HEK293 (cell line): ENCODE data around the gene ISG15.

Experiments
- GFI1B ChIP-seq: fragments of 450-650 bp; formaldehyde crosslinking; IDR thresholded peaks from 2 replicates; pipeline ENCODE4 v1.5.1; 2016; ENCODE audit warnings: missing biosample characterization, missing genetic modification characterization
- GLIS2 ChIP-seq: fragments of 450-650 bp; formaldehyde crosslinking; IDR thresholded peaks from 2 replicates; pipeline ENCODE4 v1.5.1; 2016; ENCODE audit warnings: missing biosample characterization, missing genetic modification characterization
- REST ChIP-seq: fragments of 450-650 bp; formaldehyde crosslinking; IDR thresholded peaks from 2 replicates; pipeline ENCODE4 v1.5.1; 2016; ENCODE audit warnings: missing biosample characterization, missing genetic modification characterization
- SP7 ChIP-seq: fragments of 450-650 bp; formaldehyde crosslinking; IDR thresholded peaks from 2 replicates; pipeline ENCODE4 v1.5.1; 2016; ENCODE audit warnings: missing biosample characterization, missing genetic modification characterization
- TCF7L2 ChIP-seq: IDR thresholded peaks from 2 replicates; pipeline ENCODE4 v1.6.1; 2011; ENCODE audit warnings: low read depth, mild to moderate bottlenecking, inconsistent platforms, low read length, moderate library complexity, borderline replicate concordance
- WT1 ChIP-seq: fragments of 450-650 bp; formaldehyde crosslinking; IDR thresholded peaks from 2 replicates; pipeline ENCODE4 v1.5.1; 2016; ENCODE audit warnings: missing biosample characterization, missing genetic modification characterization
- YY2 ChIP-seq: fragments of 450-650 bp; formaldehyde crosslinking; IDR thresholded peaks from 2 replicates; pipeline ENCODE4 v1.5.1; 2016; ENCODE audit warnings: missing biosample characterization, missing genetic modification characterization
- ZBTB11 ChIP-seq: fragments of 450-650 bp; formaldehyde crosslinking; conservative IDR thresholded peaks from 2 replicates; pipeline ENCODE4 v1.5.1; 2016; ENCODE audit warnings: low read depth, missing biosample characterization, missing genetic modification characterization
- ZBTB21 ChIP-seq: fragments of 450-650 bp; formaldehyde crosslinking; IDR thresholded peaks from 2 replicates; pipeline ENCODE4 v1.5.1; 2017; ENCODE audit warnings: missing biosample characterization, missing genetic modification characterization
- ZBTB44 ChIP-seq: fragments of 450-650 bp; IDR thresholded peaks from 2 replicates; pipeline ENCODE4 v1.5.1; 2018; ENCODE audit warnings: missing biosample characterization, mild to moderate bottlenecking, missing genetic modification characterization
- ZNF280C ChIP-seq: fragments of 450-650 bp; formaldehyde crosslinking; IDR thresholded peaks from 2 replicates; pipeline ENCODE4 v1.5.1; 2016; ENCODE audit warnings: missing biosample characterization, missing genetic modification characterization
- ZNF341 ChIP-seq: fragments of 450-650 bp; formaldehyde crosslinking; IDR thresholded peaks from 2 replicates; pipeline ENCODE4; 2016; ENCODE audit warnings: low read depth, missing biosample characterization, missing genetic modification characterization
- ZNF518A ChIP-seq: fragments of 450-650 bp; formaldehyde crosslinking; conservative IDR thresholded peaks from 2 replicates; pipeline ENCODE4 v1.5.1; 2016; ENCODE audit warnings: low read depth, missing biosample characterization, missing genetic modification characterization
- ZNF529 ChIP-seq: fragments of 450-650 bp; formaldehyde crosslinking; IDR thresholded peaks from 2 replicates; pipeline ENCODE4 v1.5.1; 2017; ENCODE audit warnings: missing genetic modification characterization, missing biosample characterization; ENCODE audit not compliant: insufficient replicate concordance
- ZNF571 ChIP-seq: fragments of 450-650 bp; formaldehyde crosslinking; IDR thresholded peaks from 2 replicates; pipeline ENCODE4 v1.5.0; 2017; ENCODE audit warnings: missing biosample characterization, missing genetic modification characterization
- ZNF707 ChIP-seq: fragments of 450-650 bp; formaldehyde crosslinking; IDR thresholded peaks from 2 replicates; pipeline ENCODE4 v1.5.1; 2016; ENCODE audit warnings: missing biosample characterization, missing genetic modification characterization
- ZSCAN23 ChIP-seq: fragments of 450-650 bp; formaldehyde crosslinking; IDR thresholded peaks from 2 replicates; pipeline ENCODE4 v1.5.1; 2016; ENCODE audit warnings: missing biosample characterization, missing genetic modification characterization
- ZSCAN5A ChIP-seq: fragments of 450-650 bp; formaldehyde crosslinking; IDR thresholded peaks from 2 replicates; pipeline ENCODE4 v1.5.1; 2016; ENCODE audit warnings: missing biosample characterization, missing genetic modification characterization

Gene ISG15

GRCh38 chr1:1000357-1001056, 12.8 kb upstream of the ISG15 start (continued):
- peak; percentile 77 for TF ChIP-seq ZNF341 (tag by site-specific recombination)
- 0 out of 2 replicates have a peak, but pooled peaks have one; percentile 24 for TF ChIP-seq ZNF707
- TF ChIP-seq ZBTB44 (tag by site-specific recombination), result peak; percentile 64; the same call in 1 of the 2 replicates
- no peak for TF ChIP-seq ZNF571 (tag by site-specific recombination)
- peak; percentile 100 for TF ChIP-seq ZBTB21 (tag by site-specific recombination)
- peak; percentile 90 for TF ChIP-seq YY2 (tag by site-specific recombination)
- TF ChIP-seq WT1, result peak; percentile 87
- TF ChIP-seq ZBTB11, result peak; percentile 6
- peak; percentile 98 for TF ChIP-seq ZSCAN5A (tag by site-specific recombination)
- TF ChIP-seq ZSCAN23 (tag by site-specific recombination), result no peak
- TF ChIP-seq GFI1B (tag by site-specific recombination), result no peak; the same call in 1 of the 2 replicates
- TF ChIP-seq GLIS2, result peak; percentile 95
- peak; percentile 52; the same call in 1 of the 2 replicates for TF ChIP-seq REST (tag by site-specific recombination)
- no peak for TF ChIP-seq TCF7L2
- TF ChIP-seq SP7 (tag by site-specific recombination), result peak; percentile 97
- TF ChIP-seq ZNF529, result peak; percentile 12
- no peak for TF ChIP-seq ZNF280C
- TF ChIP-seq ZNF518A (tag by site-specific recombination), result no peak; the same call in 1 of the 2 replicates
